Activated CD4-positive, alpha-beta T cell treated with anti-CD3 and anti-CD28 coated beads for 24 hours (primary cell): Measurements from ENCODE around the gene LMO2.
"Not testable (repeated sequence)": the region's sequence is repeated elsewhere in the genome, so short reads cannot be mapped to it uniquely, and the experiment has no call there.

Source experiments
- DNase-seq, 2 donors: peaks; one replicate each; pipeline ENCODE4 v3.0.0-alpha.2; 2020; ENCODE audit warnings: low read depth in 2 of 2

The LMO2 gene

DNA sequence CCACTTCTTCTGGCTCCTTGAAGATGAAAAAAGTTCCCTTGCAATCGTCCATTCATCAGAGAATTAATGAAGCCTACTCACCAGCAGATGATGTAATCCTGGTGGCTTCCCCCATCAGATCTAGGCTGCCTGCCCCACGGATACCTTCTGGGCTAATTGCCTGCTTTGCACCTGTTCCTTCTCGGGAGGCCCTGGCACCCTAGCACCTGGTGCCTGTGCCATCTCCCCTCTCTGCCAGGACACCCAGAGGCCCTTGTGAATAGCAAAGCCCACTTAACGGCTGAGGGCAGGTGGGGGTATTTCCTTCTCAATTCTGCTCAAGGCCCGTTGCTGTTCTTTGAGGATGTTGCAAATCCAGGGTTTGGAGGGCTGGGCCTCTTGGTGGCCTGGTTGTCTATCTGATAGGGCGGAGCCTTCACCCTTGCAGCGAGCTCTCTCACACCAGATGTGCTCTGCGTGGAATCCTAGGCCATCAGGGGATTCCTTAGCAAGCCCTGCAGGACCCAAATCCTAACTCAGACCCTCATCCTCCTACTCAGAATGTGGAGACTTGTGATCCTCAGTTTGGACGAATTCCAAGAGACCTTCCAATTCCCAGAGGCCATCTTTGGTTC lies at the start of gene LMO2:
TSS of gene LMO2 (minus strand) at position 363 of the 614 bp plus-strand sequence. CDS start 22,360 bp downstream, outside the sequence.
- no peak for DNase-seq

DNA sequence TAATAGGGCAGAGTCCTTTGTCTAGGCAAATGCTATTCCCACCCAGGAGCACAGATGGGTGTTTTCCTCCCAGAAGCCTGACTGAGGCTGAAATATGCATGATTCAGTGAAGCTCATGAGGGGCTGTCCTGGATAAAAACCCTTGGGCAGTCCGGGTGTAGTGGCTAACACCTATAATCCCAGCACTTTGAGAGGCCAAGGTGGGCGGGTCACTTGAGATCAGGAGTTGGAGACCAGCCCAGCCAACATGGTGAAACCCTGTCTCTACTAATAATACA lies 48.6 kb upstream of the LMO2 start:
- no peak for DNase-seq

DNA sequence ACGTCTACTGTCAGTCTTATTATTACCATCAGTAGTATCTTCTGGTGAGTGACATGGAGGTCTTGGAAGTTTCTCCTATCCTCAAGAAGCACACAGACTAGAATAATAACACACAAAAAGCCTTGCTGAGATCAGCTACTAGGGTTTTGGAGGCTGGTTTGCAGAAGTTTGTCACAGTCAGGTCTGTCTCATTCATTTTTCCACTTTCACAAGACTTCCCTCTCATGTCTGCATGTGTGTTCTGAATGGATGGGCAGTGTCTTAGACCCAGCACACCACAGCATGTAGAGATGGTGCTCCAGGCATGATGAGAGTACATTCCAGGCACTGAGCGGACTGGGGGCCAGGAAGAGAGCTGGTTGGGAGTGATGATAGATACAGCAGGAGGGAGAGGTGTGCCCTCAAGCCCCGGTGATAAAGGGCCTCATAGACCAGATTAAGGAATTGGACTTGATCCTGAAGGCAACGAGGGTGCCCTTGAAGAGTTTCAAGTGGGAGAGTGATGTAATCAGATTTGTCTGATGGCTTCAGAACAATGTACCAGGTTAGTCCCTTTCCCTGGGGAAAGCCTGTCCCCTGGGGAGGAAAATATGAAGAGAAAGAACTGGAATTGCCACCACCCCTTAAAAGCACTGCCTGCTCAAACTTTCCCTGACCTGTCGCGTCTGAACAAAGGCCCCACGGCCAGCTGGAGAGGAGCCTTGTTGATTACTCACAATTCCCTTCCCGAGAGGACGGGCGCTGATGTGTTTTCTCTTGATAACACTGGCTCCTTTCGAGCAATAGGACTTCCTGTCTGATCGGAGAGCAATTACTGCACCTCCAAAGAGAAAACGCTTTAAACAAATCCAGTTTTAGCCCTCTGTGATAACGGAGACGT lies 45.1 kb upstream of the LMO2 start:
- DNase-seq, result no peak

DNA sequence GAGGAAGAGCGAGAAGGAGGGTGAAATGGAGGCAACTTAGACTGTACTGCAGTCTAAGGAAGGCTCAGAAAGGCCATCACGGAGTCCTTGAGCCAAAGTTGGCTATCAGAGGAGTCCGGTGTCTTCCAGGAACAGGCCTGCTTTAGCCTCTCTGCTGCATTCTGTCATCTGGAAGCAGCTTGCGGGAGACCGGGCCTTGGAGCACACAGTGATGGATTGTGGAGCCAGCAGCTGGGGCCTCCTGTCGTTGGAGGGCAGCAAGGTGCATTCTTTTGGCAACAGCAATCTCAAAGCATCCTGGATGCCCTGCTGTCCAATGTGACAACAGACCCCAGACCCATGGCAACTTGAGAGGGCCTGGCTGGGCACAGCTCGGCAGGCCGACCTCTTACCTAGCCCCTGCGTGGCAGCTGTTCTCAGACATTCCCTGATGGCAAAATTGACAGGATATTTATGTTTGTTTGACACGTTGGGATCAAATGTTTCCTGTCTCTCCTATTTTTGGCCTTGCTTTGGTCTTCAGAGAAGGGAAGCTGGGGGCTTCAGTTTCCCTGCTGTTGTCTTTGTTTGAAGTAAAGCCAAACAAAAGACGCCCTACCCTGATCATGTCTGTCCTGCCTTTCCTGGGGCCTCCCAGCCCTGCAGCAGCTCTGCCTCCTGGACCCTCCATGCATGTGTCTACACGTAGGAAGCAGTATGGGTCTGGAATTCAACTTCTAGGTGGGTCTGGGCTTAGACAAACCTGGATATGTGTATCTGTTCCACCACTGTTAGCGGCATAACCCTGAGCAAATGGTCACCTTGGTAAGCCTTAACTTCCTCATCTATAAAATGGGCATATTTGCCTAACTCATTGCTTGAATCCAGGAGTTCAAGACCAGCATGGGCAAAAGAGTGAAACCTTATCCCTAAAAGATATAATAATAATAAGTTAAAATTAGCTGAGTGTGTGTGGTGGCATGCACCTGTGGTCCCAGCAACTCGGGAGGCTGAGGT lies 43.9 kb upstream of the LMO2 start:
- no peak for DNase-seq

DNA sequence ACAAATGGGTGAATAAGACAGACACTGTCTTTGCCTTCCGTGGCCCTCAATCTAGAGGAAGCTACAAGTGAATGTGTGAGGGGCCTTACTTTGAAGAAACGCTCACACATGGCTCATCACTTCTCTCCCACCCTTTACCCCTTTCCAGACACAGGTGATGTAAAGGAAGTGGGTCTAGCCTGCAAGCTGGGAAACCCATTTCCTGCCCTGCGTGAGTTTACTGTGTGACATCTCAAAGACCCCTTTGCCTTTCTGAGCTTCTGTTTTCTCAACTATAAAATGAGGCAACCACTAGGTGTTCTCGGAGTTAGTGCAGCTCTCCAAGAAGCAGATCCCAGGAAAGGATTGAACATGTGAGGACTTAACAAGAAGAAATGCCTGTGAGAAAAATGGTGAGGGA lies 43.1 kb upstream of the LMO2 start:
- DNase-seq, result no peak

DNA sequence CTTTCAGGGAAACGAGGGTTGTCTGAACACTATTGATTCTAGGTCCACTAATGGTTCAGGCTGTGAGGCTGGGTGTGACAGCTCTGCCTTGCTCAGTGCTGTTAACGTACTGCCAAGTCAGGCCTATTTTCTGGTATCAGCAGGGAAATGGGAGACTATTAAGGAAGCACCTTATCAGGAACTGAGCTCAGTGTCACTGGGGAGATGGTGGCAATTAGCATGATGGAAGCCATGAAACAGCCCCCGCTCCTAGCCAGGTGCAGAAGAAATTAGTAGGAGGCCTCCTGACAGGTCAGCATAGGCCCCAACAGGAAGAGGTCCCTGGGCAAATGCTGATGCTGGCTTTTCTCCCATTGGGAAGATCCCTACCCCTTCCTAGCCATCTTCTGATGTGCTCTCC lies 42.6 kb upstream of the LMO2 start:
- no peak for DNase-seq

DNA sequence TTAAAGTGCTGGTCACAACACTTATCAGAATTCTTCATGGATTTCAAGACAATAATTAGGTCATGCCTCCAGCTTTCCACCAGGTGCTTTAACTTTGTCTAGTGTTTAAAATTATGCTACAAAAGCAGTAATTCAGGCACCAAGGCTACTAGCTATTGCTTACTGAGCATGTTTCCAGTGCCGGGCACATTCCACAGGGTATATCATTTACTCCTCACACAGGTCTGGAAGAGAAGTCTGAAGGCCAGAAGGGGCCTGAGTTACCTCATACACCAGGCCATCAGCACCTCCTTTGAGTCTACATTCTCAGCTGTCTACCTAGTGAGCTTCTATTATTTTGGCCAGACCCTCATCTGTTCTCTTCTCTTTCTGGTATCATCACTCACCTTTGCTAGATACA lies 41.7 kb upstream of the LMO2 start:
- DNase-seq, result no peak

DNA sequence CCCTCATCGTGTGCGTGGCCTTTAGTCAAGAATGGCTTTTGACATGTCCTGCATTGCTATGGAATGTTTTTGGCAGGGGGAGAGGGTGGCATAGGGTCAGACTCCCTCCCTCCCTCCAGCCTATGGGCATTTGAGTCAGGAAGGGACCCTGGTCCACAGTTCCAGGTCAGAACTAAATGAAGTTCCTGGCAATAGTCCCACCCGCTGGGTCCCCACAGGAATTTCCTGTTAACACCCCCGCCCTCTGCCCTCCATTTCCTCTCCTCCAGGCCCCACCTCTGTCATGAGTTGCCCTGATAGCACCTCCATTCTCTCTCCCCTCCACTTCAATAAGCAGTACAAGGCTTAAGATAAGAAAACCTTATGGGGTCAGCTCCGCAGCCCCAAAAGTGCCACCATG lies 40.8 kb upstream of the LMO2 start:
- DNase-seq, result no peak

DNA sequence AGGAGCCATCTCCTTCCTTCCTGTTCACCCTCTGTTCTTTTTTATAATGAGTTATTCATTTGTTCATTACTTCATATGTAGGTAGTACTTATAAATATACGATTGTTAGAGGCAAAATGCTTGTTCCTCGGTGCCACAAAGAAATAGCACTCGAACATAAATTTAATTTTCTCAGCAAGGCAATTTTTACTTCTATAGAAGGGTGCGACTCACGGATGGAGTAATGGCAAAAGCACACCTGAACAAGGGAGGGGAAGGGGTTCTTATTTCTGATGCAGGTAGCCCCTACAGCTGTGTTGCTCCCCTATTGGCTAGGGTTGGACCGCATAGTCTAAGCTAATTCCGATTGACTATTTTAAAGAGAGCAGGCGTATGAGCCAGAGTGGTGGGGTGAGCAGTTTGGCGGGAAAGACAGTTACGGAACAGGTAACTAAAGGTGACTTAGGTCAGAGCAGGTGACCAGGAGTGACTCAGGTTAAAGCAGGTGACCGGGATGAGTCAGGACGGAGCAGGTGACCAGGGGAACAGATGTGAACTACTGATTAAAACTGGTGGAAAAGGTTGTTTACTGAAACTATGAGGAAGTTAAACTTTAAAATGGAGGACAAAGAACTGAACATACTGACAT lies 40.0 kb upstream of the LMO2 start:
- DNase-seq, result not testable (repeated sequence)

DNA sequence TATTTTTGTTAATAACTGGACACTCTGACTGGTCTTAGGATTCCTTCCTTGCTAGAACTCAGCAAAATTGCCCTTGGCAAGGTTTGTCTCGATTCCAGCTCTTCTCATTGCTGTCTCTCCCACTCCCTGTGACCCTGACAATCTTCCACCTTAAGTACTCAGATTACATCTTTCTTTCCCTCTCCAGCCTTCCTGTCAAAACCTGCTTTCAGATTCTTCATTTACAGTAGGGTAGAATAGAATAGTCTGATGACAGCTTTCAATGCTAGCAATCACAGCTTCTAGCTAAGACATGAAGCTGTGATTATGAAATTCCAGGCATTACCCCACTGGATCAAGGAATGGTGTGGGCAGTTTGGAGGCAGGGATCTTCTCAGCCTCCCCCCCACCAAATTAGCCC lies 39.2 kb upstream of the LMO2 start:
- no peak for DNase-seq

DNA sequence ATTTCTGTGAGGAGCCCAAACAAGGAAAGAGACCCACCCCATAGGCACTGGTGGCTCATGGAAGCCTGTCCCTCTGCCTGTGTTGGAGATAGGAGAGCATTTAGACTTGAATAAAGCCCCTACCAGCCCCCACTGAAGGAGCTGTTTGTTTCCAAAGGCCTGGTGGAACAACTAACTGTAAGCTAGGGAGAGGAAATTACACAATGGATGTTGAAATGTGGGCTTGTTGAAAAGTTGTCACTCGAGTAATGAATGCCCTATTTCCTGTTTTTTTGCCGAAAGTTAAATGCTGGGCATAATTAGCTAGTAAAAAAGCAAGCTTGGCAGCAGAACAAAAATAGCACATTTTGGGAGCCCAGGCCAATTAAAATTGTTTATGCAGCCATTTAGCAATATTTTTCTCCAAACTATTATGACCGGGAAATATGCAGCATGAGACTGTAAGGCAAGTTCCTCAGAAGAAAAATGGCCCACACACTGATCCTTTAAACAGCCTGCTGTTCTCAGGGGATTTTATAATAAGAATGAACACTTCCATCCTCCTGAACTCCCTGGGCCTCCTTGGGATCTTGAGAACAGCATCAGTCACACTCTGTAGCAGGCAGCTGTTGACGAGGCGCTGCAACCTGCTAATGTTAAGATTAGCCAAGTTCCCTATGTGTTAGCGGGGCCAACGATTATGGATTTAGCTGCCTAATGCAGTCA lies 38.6 kb upstream of the LMO2 start:
- DNase-seq, result no peak

DNA sequence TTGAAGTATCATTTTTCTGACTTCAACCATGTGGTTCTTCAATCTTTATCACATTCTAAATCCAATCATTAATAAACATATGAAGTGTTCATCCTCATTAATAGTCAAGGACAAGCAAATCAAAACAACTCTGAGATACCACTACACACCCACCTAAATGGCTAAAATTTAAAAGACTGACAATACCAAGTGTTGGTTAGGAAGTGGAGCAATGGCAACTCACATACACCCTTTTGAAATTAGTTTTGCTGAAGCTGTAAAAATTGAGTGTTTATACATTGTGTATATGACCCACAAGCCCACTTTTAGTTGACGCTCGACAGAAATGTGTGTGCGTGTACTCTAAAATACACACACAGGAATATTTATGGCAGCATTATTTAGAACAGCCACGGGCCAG lies 36.7 kb upstream of the LMO2 start:
- DNase-seq, result no peak

DNA sequence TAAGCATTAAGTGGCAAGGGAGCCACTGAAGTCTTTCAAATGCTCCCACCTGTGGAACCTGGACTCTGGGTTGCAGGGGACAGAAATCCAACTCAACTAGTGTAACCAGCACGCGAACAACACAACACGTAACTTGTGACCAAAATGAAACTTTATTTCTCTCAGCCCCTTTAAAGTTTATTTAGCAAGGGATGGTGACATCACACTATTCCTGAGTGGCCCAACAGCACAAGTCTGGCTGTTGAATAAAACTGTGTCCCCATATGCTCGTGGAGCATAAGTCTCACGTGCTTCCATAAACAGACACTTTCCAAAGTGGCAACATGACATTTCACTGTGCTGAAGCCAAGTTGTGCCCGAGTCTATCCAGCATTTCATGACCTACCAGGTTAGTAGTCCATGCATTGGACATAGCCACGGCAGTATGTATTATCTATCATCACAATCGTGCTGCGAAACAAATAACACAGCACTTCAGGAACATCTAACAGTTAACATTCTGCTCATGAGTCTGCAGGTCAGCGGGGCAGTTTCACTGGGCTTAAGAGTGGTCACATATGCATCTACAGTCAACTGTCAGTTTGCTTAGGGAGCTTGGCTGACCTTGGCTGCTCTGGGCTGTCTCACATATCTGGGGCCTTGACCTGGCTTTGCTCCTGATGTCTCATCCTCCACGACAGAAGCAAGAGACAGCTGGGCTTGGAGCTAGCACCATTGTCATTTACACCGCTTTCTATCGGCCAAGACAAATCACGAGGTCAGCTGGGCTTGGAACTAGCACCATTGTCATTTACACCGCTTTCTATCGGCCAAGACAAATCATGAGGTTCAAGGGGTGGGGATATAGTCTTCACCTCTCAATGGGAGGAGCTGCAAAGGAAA lies 35.0 kb upstream of the LMO2 start:
- no peak for DNase-seq

DNA sequence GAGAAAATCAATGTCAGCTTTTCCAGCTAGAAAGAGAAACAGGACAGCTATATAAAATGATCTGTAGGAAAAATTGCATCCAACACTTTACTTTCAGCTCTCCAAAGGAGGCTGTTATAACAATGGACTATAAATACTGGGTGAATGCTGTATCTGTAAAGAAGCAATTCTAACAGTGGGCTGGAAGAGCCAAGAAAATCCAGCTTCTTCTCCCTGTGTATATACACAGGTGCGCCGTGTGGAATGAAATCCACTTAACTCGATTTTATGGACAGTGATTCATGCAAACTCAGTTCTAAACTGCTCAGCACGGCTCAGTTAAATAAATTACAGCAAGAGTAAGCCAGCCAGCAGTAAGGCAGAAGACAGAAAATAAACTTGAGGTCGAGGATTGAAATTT lies 32.5 kb upstream of the LMO2 start:
- no peak for DNase-seq

DNA sequence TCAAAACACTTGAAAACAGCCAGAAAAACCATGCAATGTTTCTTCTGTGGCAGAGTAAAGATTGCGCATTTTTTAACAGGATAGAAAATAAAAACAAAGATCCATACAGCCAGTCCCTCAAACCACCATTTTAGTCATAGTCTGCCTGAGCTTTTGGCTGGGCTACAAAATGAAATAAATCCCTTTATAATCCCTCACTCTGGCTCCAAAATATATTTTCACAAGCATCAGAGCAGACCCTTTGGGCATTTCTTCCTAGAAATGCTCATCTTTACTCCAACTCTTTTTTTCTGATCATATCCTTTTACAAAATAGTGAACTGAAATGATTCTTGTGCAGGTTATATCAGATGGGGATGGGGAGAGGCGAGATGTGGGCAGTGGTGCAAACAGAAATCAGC lies 31.8 kb upstream of the LMO2 start:
- DNase-seq, result no peak

DNA sequence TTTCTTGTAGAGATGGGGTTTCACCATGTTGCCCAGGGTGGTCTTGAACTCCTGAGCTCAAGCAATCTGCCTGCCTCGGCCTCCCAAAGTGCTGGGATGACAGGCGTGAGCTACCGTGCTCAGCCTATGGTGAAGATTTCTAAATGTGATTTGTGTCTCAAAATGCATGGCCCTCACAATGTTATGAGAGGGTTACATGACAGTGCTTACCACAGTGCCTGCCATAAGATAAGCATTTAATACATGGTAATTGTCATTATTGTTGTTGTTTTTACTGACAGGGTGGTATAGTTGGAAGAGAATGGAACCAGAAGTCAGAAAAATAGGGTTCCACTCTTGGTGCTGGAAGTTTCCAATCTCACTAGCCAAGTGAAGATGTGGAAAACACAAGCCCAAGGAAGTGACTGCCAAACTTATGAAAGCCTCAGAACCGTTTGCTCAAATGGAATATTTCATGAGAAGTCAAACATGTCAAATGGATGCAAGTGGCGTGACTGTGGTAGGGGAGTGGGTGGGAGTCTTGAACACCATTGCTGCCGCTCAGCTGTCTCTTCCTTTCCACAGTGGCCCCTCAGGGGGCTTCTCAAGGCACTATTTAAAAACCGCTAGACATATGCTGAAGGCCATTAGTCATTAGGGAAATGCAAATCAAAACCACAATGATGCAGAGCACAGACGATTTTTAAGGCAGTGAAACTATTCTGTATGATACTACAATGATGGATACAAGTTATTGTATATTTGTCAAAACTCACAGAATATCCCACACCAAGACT lies 29.1 kb upstream of the LMO2 start:
- peak in 1 of 2 donors; percentile 6 for DNase-seq

DNA sequence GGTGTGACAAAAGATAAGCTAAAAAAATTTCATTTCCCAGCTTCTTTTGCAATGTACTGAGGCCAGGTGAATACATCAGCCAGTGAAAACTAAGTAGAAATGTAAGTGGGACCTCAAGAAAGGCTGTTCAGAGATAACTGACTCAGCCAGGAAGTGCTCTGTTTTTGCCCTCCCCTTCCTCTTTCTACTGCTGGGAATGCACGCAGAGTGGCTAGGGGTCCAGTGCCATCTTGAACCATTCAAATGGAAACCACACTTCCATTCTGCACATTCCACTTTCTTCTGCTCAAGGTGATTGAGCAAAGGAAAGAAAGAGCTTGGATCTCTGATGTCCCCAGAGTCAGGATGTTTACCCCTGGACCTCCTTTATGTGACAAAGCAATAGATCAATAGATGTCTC lies 27.8 kb upstream of the LMO2 start:
- no peak for DNase-seq

DNA sequence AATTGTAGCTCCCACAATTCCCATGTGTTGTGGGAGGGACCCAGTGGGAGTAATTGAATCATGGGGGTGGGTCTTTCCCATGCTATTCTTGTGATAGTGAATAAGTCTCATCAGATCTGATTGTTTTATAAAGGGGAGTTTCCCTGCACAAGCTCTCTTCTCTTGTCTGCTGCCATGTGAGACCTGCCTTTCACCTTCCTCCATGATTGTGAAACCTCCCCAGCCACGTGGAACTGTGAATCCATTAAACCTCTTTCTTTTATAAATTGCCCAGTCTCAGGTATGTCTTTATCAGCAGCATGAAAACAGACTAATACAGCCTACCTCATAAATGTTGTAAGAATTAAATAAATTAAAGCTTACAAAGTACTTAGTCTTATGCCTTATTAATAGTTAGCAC lies 25.5 kb upstream of the LMO2 start:
- DNase-seq, result not testable (repeated sequence)

DNA sequence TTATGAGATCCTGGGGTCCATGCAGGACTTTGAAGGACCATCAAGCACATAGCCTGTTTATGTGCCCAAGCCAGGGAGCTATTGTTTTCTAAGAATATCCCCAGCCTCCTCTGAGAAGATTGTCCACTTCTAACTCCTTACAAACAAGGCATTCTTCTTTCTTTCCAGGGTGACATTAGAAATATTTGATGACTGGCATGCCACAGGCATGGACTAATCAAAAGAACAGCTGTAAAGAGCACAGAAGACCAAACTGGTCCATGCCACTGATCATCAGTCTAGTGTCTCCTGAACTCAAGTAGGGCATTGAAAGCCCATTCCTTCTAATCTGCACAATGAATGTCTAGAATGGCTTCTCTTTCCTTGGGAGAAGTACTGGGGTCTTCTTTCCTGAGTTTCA lies 24.9 kb upstream of the LMO2 start:
- DNase-seq, result no peak

DNA sequence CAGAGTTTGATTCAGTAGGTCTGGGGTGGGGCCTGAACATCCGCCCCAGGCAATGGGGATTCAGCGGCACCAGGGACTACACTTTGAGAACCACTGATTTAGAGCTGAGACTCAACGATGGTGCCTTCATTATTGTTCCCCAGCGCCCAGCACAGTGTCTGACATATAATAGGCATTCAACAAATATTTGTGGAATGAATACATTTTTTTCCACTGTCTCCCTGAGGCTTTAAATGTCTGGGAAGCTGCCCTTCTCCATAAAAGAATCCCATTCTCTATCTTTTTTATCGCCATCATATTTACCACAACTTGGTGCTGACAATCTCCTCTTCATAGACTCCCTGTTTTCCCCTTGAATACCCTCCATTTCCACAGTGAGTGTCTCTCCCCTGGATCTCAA lies 23.6 kb upstream of the LMO2 start:
- no peak for DNase-seq
